CD4-positive, alpha-beta T cell treated with Interleukin-10 for 1 hour (primary cell): ENCODE results near the gene TARDBP.
"Not testable (repeated sequence)": the region's sequence is repeated elsewhere in the genome, so short reads cannot be mapped to it uniquely, and the experiment has no call there.

Experiments
- DNase-seq: peaks from one replicate; pipeline ENCODE4 v3.0.0-alpha.2; 2020

TARDBP gene

DNA sequence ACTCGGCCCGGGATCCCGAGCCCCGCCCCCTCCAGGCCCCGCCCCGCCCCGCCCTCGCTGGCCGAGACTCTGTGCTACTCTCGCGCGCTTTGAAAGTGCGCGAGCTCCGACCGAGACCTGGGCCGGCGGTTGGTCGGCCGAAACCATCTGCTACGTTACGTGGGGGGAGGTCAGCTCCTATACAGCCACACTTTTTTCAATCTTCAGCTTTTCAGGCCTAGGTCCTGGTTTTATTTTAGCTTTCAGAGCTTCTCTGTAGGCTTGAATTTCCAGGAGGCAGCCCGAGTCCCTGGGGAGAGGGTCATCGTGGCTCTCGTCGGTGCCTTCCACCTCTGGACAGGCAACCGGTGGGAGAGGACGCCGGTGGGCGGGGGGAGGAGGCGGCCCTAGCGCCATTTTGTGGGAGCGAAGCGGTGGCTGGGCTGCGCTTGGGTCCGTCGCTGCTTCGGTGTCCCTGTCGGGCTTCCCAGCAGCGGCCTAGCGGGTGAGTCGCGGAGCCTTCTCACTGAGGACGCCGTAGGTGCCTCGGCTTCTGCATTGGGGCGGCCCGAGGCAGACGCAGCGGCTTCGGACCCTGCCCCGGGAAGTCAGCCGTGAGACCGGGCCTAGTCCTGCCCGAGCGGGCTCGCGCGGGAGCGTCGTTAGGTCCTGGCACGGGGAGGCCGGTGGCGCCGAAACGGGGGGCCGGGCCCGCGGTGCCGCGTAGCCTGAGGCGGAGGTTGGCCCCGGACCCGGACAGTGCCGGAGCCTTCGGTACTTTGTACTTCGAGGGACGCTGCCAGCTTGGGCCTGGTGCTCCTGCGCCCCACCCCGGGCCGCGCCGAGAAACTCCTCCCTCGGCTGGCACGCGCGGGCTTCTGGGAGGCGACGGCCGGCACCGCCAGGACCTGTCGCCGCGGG, at the start of gene TARDBP:
Gene TARDBP (plus strand): TSS at position 395 of the 900 bp plus-strand sequence. CDS start 1,074 bp downstream, outside the sequence.
- peak; percentile 92 for DNase-seq

DNA sequence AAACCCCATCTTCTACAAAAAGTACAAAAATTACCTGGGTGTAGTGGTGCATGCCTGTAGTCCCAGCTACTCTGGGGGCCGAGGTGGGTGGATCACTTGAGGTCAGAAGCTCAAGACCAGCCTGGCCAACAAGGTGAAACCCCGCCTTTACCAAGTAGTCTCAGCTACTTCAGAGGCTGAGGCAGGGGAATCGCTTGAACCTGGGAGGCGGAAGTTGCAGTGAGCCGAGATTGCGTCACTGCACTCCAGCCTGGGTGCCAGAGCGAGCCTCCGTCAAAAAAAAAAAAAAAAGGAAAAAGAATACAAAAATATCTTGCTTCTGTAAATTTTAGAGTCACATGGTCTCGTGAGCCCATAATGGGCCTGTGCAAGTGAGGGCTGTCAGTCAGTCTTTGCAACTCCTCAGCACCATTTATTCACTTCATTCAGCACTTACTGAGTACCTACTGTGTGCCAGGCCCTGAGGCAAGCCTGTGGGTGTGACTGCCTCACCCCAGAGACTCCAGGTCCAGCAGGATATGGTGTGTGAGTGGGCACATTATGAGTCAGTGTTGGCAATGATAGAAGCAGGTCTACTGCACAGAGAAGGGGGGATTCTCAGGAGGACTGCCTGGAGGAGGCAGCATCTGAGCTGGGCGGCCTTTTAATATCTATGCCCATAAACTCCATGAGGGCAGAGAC, 46.8 kb upstream of the TARDBP start:
- peak; percentile 37 for DNase-seq

- DNase-seq: no peak
These were observed 45.4 kb upstream of the TARDBP start for GRCh38 chr1:10967090-10967489.

GRCh38 chr1:10968411-10968826, 44.0 kb upstream of the TARDBP start:
- DNase-seq: no peak

DNA sequence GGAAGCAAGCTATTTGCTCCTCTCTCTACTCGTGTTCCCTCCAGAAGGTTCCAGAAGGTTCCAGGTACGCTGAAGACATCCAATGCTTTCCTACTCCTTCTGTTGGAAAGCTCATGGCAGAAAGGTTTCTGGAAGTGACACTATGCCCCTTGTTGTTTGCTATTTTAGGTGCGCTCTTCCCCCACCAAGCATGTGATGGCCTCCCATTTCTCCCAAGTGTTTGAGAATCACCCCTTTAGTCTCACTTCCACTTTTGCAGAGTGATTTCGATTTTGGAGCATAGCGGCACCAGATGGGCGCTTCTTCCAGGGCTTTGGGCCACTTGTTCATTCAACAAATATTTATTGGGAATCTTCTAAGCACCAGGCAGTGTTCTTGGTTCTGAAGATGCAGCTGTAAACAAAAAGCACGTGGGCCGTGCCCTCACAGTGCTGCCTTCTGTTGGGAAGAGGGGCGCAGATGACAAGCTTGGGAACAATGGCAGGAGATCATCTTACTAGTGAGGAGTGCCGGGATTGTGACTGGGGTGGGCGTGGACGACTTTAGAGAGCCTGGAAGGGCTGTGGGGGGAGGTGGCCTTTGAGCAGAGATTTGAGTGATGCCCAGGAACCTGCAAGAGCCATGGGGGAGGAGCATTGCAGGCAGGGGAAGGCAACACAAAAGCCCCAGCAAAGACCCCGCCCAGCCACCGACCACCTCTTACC, 43.0 kb upstream of the TARDBP start:
- DNase-seq: no peak

DNA sequence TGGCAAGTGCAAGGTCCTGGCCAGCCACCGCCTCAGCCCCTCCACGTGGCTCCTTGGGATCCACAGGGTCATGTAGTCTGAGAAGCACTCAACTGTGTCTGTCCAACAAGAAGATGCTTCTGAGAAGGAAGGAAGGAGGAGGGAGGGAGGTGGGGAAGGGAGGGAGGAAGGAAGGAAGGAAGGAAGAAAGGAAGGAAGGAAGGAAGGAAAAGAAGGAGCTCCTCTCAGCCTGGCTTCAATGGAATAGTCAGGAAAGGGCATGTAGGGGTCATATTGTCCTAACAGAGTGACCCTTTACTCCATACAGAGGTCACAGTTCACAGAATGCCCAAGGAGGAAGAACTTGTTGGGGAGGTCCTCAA, 42.5 kb upstream of the TARDBP start:
- no peak for DNase-seq

DNA sequence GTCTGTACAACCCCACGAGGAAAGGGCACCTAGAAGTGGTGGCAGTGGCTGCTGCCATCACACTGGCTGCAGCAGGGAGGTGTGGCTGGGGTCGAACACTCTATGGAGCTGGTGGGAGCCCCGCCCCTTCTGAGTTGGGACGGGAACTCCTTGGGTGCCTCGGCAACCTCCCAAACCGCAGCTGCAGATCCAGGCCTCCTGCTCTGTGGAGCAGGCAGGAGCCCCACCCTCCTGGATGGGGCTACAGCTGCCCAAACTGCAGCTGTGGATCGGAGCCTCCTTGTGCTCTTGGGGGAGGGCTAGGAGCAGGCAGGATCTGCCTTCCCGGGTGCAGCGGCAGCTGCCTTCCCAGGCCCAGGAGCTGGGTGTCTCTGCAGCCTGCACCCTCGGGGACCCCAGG, 38.9 kb upstream of the TARDBP start:
- no peak for DNase-seq

DNA sequence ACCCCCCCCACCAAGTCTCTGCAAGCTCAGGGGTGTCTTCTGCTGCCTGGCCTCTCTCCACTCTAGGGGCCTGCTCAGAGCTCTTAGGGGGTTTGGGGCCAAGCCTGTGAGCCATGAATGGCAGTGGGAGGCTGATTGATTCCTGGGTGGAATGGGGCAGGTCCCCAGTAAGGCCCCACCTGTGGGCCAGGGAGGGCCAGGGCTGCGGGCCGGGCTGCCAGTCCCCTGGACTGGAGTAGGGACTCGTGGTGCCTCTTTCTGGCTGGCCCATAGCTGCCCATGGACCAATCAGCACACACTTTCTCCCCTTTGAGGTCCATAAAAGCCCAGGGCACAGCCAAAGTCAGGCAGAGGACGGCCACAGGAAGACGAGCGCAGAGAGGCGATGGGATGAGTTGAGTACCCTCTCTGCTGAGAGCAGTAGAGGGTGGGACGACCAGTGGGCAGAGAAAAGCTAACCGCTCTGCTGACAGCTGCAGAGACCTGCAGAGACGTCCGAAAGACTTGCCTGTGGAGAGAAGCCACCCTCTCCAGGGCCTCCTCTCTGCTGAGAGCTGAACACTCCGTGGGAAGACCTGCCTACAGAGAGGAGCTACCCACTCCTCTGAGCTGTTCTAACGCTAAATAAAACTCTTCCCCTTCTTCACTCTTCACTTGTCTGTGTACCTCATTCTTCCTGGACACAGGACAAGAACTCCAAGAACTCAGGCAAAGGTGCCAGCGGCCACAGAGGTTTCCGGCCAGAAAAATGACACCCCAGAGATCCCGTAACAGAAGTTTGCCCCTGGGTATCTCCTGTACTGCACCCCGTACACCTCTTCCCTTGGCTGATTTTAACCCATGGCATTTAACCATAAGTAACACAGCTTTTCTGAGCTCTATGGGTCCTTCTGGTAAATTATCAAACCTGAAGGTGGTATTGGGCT, 38.2 kb upstream of the TARDBP start:
- no peak for DNase-seq

DNA sequence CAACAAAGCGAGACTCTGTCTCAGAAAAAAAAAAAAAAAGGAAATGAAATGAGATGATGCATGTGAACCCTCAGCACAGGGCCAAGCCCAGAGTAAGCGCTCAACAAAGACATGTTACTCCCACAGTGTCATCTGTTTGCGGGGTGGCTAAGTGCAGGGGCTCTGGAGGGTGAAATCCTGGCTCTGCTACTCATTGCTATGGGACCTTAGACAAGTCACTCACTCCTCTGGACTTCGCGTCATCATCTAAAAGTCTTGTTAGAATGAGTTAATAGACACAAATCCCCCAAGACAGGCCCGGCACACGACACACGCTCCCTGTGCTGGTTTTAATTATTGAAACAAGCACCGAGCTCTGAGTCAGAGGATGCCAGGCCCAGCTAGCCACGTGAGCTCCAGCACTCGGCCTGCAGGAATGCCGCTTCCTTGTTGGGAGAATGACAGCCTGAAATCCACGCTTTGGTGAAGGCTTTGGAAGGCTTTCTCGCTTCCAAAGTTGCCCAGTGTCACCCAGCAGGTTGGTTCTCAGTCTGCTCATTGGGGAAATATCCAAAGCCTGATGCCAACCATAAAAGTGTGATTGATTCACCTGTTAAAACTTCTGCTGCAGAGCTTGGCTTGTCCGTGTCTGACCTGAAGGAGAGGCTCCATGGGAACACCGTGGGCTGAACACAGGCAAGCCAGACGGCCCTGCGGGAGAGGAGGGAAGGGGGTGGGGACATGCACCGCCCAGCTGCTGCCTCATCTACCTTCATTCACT, 36.7 kb upstream of the TARDBP start:
- DNase-seq: no peak

GRCh38 chr1:10978719-10979118, 33.7 kb upstream of the TARDBP start:
- no peak for DNase-seq

- no peak for DNase-seq
These were observed 33.0 kb upstream of the TARDBP start for GRCh38 chr1:10979483-10979920.

- no peak for DNase-seq
These were observed 32.3 kb upstream of the TARDBP start for GRCh38 chr1:10980094-10980577.

GRCh38 chr1:10980841-10981727, 31.4 kb upstream of the TARDBP start:
- no peak for DNase-seq

GRCh38 chr1:10986525-10986890, 25.9 kb upstream of the TARDBP start:
- no peak for DNase-seq

- DNase-seq: no peak
These were observed 24.5 kb upstream of the TARDBP start for GRCh38 chr1:10987840-10988417.

GRCh38 chr1:10989095-10989494, 23.4 kb upstream of the TARDBP start:
- DNase-seq: no peak

- DNase-seq: not testable (repeated sequence)
These were observed 22.4 kb upstream of the TARDBP start for GRCh38 chr1:10989920-10990516.

GRCh38 chr1:10990828-10991227, 21.6 kb upstream of the TARDBP start:
- DNase-seq: no peak

DNA sequence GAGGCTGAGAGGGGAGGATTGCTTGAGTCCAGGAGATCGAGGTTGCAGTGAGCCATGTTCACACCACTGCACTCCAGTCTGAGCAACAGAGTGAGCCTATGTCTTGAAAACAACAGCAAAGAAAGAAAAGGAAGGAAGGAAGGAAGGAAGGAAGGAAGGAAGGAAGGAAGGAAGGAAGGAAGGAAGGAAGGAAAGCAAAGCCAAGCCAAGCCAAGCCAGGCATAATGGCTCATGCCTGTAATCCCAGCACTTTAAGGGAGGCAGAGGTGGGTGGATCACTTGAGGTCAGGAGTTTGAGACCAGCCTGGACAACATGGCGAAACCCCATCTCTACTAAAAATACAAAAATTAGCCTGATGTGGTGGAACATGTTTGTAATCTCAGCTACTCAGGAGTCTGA, 20.4 kb upstream of the TARDBP start:
- DNase-seq: not testable (repeated sequence)

DNA sequence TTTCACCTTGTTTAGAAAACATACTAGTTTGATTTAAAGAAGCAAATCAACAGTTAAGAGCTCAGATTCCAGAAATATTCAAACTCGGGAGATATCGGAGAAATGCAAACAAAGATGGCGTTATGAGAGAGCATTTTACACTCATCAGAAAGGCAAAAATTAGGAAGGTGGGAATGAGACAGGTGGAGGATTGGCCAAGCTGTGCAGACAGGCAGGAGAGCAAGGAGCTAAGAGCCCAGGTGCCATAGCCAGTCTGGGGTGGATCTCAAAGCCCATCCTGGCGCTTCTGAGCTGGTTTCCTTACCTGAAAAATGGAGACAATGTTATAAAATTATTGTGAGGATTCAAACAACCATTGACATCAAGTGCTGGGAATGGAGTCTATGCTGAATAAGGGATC, 19.6 kb upstream of the TARDBP start:
- no peak for DNase-seq
